HepG2 (cell line): Measurements from ENCODE around the gene GADD45B. TPM values are rescaled to one million over a fixed set of nuclear protein-coding genes. Genes with fewer than 3 reads are reported as not detected.

Source experiments
- CEBPB ChIP-seq: IDR thresholded peaks from 2 replicates; pipeline ENCODE4 v1.6.1; 2011; ENCODE audit warnings: low read depth, low read length, improper control_type of control experiment, borderline replicate concordance
- CSRNP2 ChIP-seq: sonication (generic); formaldehyde crosslinking; conservative IDR thresholded peaks from 2 replicates; pipeline ENCODE4 v1.8.0; 2022; ENCODE audit warnings: low read depth, missing genetic modification reagents
- E2F2 ChIP-seq: sonication (generic); formaldehyde crosslinking; IDR thresholded peaks from 2 replicates; pipeline ENCODE4 v1.4.0; 2020; ENCODE audit warnings: missing genetic modification reagents, borderline replicate concordance
- KLF12 ChIP-seq: sonication (generic); formaldehyde crosslinking; IDR thresholded peaks from 2 replicates; pipeline ENCODE4 v1.4.0; 2020; ENCODE audit warnings: missing genetic modification reagents, borderline replicate concordance
- KMT2A ChIP-seq: sonication (generic); formaldehyde crosslinking; IDR thresholded peaks from 2 replicates; pipeline ENCODE4 v1.4.0; 2020; ENCODE audit warnings: missing genetic modification reagents
- MXD4 ChIP-seq: IDR thresholded peaks from 2 replicates; pipeline ENCODE4 v1.6.1; 2016; ENCODE audit warnings: mild to moderate bottlenecking, missing biosample characterization, missing genetic modification reagents
- MYNN ChIP-seq: sonication (generic); formaldehyde crosslinking; IDR thresholded peaks from 2 replicates; pipeline ENCODE4 v1.4.0; 2020; ENCODE audit warnings: mild to moderate bottlenecking, low read depth, missing genetic modification reagents
- MYPOP ChIP-seq: sonication (generic); formaldehyde crosslinking; IDR thresholded peaks from 2 replicates; pipeline ENCODE4 v1.8.1; 2023; ENCODE audit warnings: mild to moderate bottlenecking, moderate library complexity, missing genetic modification reagents
- NAIF1 ChIP-seq: sonication (generic); formaldehyde crosslinking; IDR thresholded peaks from 2 replicates; pipeline ENCODE4 v1.5.0; 2020; ENCODE audit warnings: mild to moderate bottlenecking, missing genetic modification reagents, borderline replicate concordance
- NCOA5 ChIP-seq: sonication (generic); formaldehyde crosslinking; IDR thresholded peaks from 2 replicates; pipeline ENCODE4 v1.4.0; 2020; ENCODE audit warnings: missing genetic modification reagents
- NFRKB ChIP-seq: fragments of 450-650 bp; IDR thresholded peaks from 2 replicates; pipeline ENCODE4 v1.6.1; 2017
- RARG ChIP-seq: sonication (generic); formaldehyde crosslinking; IDR thresholded peaks from 2 replicates; pipeline ENCODE4 v1.4.0; 2020; ENCODE audit warnings: low read depth, mild to moderate bottlenecking, missing genetic modification reagents
- RXRA ChIP-seq: sonication (generic); formaldehyde crosslinking; IDR thresholded peaks from 2 replicates; pipeline ENCODE4 v1.5.1; 2020; ENCODE audit warnings: missing genetic modification reagents
- SMAD1 ChIP-seq: sonication (generic); formaldehyde crosslinking; IDR thresholded peaks from 2 replicates; pipeline ENCODE4 v1.4.0; 2020; ENCODE audit warnings: missing genetic modification reagents, low read depth, mild to moderate bottlenecking, borderline replicate concordance
- SOX5 ChIP-seq: IDR thresholded peaks from 2 replicates; pipeline ENCODE4 v1.6.1; 2016; ENCODE audit warnings: borderline replicate concordance
- TFDP2 ChIP-seq: sonication (generic); formaldehyde crosslinking; IDR thresholded peaks from 2 replicates; pipeline ENCODE4 v1.4.0; 2020; ENCODE audit warnings: missing genetic modification reagents
- YEATS2 ChIP-seq: sonication (generic); formaldehyde crosslinking; IDR thresholded peaks from 2 replicates; pipeline ENCODE4 v1.4.0; 2020; ENCODE audit warnings: missing genetic modification reagents, borderline replicate concordance
- ZNF260 ChIP-seq: sonication (generic); formaldehyde crosslinking; IDR thresholded peaks from 2 replicates; pipeline ENCODE4 v1.4.0; 2020; ENCODE audit warnings: missing genetic modification reagents, low read depth, mild to moderate bottlenecking, borderline replicate concordance
- ZNF597 ChIP-seq: sonication (generic); formaldehyde crosslinking; IDR thresholded peaks from 2 replicates; pipeline ENCODE4 v1.5.0; 2020; ENCODE audit warnings: missing genetic modification reagents
- ZNF691 ChIP-seq: sonication (generic); formaldehyde crosslinking; IDR thresholded peaks from 2 replicates; pipeline ENCODE4 v1.4.0; 2020; ENCODE audit warnings: missing genetic modification reagents, low read depth, mild to moderate bottlenecking, borderline replicate concordance
- ZNF780A ChIP-seq: sonication (generic); formaldehyde crosslinking; IDR thresholded peaks from 2 replicates; pipeline ENCODE4 v1.8.0; 2022; ENCODE audit warnings: mild to moderate bottlenecking, missing genetic modification reagents, moderate library complexity
- ZSCAN31 ChIP-seq: sonication (generic); formaldehyde crosslinking; IDR thresholded peaks from 2 replicates; pipeline ENCODE4 v1.5.0; 2020; ENCODE audit warnings: low read depth, mild to moderate bottlenecking, missing genetic modification reagents
- polyA plus RNA-seq, 8 experiments: library from polyadenylated mRNA; depleted of rRNA in 3 of 8; stranded (reverse) in 7 of 8; unstranded in 1 of 8; fragments of >200 nt; fragmentation: Illumina TruSeq in 4 of 8; extraction: Trizol in 4 of 8; gene quantifications; 2 replicates each; pipeline versions ENCODE4 v1.2.1 to v1.2.3, GENCODE V29; 2011 to 2016; ENCODE audit warnings: low read depth in 4 of 8, missing spikeins in 1 of 8, mixed read lengths in 1 of 8; ENCODE audit not compliant: insufficient read depth in 1 of 8
- total RNA-seq, 5 experiments: library from RNA; depleted of rRNA; stranded (reverse); fragments of >200 nt; fragmentation: Illumina TruSeq; extraction: Trizol; gene quantifications; 2 replicates each; pipeline ENCODE4 v1.2.3, GENCODE V29; 2016; ENCODE audit warnings: low read depth in 1 of 5

GADD45B gene
- total and polyA plus RNA-seq, 2 of the 13 experiments (the other 11 are each of a cell fraction or from before 2014, with no cell fraction given), result 4.6 to 34.1 TPM

- no peak for TF ChIP-seq ZNF597 (CRISPR knock-in tag)
- no peak for TF ChIP-seq SMAD1 (CRISPR knock-in tag)
- no peak for TF ChIP-seq MYNN (CRISPR knock-in tag)
- no peak for TF ChIP-seq E2F2 (CRISPR knock-in tag)
- 0 out of 2 replicates have a peak, but pooled peaks have one; percentile 27 for TF ChIP-seq KMT2A (CRISPR knock-in tag)
- TF ChIP-seq MYPOP (CRISPR knock-in tag), result peak; percentile 42; the same call in 1 of the 2 replicates
- TF ChIP-seq ZNF780A (CRISPR knock-in tag), result no peak
- TF ChIP-seq ZSCAN31 (CRISPR knock-in tag), result peak; percentile 50; the same call in 1 of the 2 replicates
- no peak for TF ChIP-seq CSRNP2 (CRISPR knock-in tag)
- peak; percentile 47 for TF ChIP-seq RXRA (CRISPR knock-in tag)
- no peak for TF ChIP-seq NFRKB
- TF ChIP-seq ZNF260 (CRISPR knock-in tag), result no peak
- peak; percentile 93 for TF ChIP-seq CEBPB
- peak; percentile 72; the same call in 1 of the 2 replicates for TF ChIP-seq ZNF691
- no peak; the same call in 1 of the 2 replicates for TF ChIP-seq YEATS2 (CRISPR knock-in tag)
- TF ChIP-seq TFDP2 (CRISPR knock-in tag), result no peak
- peak; percentile 40; the same call in 1 of the 2 replicates for TF ChIP-seq SOX5 (CRISPR knock-in tag)
- TF ChIP-seq MXD4 (CRISPR knock-in tag), result peak; percentile 29; the same call in 1 of the 2 replicates
- TF ChIP-seq NAIF1, result no peak
- no peak for TF ChIP-seq RARG (CRISPR knock-in tag)
- TF ChIP-seq KLF12 (CRISPR knock-in tag), result no peak
- TF ChIP-seq NCOA5, result no peak
Observed at GRCh38 chr19:2524840-2525723, 49.2 kb downstream of the GADD45B start (continued).
